Esophagus mucosa (tissue), 1 donor: ENCODE measurements around the gene ADORA3. TPM values are rescaled to one million over a fixed set of nuclear protein-coding genes. Genes with fewer than 3 reads are reported as not detected.
"Not testable (repeated sequence)": the region's sequence is repeated elsewhere in the genome, so short reads cannot be mapped to it uniquely, and the experiment has no call there.

Experiments
- ATAC-seq: fragments of 200-7000 bp; cut with Tn5 transposase; one replicate; pipeline ENCODE4 v1.9.1; 2020
- total RNA-seq: library from RNA; stranded (reverse); gene quantifications from one replicate; pipeline ENCODE4 v1.2.4, GENCODE V29; 2023
- donor health status: DM: yes; HTN: yes; CAD: no.

ADORA3 gene
- 0.64 TPM for total RNA-seq

GRCh38 chr1:111503585-111504060, at the start of gene ADORA3, which contains the start of gene TMIGD3:
TSS of gene ADORA3 (minus strand) at chr1:111503633. CDS start at chr1:111503354, 279 bp downstream.
TSS of gene TMIGD3 (minus strand) at chr1:111503633. CDS start at chr1:111503354, 279 bp downstream.
- no peak for ATAC-seq

DNA sequence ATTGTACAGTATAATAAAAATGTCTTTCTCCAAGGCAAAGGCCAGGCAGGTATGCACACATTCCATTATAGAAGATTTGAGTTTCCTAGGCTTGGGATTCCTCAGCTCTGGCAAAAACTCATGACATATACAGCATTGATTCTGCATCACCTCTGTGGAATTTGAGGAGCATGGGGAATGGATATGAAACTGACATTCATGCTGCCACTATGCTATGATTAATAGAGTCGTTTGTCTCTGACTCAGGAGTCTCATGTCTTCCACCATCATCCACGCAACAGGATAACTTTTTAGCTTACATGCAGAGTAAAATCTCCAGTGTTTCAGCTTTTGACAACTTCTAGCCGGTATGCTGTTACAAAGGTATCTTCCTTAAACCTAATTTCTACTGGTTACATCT, 49.8 kb upstream of the ADORA3 start:
- no peak for ATAC-seq

DNA sequence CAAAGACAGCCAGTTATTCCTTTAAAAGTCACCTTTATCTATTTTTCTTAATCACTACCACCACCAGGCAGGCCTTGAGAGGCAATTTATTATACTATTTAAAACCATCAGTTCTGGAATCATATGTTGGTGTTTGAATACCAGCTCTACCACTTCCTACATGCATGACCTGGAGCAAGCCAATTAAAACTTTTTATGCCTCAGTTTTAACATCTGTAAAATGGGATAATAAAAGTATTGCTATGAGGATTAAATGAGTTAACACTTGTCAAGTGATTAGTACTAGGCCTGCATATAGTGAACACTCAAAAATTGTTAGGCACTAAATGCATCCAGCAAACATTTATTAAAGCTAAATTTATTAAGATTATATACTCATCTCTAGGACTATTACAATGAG, 49.2 kb upstream of the ADORA3 start:
- ATAC-seq = no peak

DNA sequence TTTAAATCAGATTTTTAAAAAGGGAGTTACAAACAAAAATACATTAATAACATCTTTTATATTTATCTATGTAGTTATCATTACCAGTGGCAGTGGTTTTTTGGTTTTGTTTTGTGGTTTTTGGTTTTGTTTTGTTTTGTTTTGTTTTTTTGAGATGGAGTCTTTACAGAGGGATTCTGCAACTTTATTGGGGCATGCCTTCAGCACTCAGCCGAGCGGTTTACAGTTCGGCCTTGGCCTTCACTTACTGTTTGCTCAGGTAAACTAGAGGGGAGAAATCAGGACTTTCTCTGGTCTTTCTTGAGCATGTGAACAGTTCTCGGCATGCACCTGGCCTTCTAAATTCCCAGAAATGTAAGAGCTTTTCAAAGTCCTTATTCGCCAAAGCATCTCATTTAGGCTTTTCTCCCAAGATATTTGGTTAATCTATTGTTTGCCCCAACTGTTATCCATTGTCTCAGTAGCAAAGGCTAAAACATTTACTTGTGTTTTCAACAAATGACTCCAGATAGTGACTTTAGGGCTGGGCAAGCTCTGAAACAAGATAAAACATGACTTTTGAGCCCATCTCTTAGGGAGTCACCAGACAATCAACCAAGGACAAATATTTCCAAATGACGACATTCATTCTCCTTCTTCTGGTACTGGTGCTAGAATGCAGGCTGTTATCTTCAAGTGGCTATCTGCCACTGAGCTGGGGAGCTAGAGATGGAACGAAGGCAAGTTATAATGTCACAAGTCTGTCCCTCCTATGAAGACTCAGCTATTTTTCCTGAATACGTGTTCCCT, 48.4 kb upstream of the ADORA3 start:
- ATAC-seq = no peak

DNA sequence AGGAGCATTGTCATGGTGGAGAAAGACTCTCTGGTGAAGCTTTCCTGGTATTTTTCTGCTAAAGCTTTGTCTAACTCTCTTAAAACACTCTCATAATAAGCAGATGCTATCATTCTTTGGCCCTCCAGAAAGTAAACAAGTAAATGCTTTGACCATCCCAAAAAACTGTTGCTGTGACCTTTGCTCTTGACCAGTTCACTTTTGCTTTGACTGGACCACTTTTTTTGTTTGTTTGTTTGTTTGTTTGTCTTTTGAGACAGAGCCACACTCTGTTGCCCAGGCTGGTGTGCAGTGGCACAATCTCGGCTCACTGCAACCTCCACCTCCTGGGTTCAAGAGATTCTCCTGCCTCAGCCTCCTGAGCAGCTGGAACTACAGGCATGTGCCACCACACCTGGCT, 44.4 kb upstream of the ADORA3 start:
- not testable (repeated sequence) for ATAC-seq

GRCh38 chr1:111542187-111542586, 38.8 kb upstream of the ADORA3 start:
- no peak for ATAC-seq

- ATAC-seq = no peak
Observed at GRCh38 chr1:111541721-111542120, 38.3 kb upstream of the ADORA3 start.

DNA sequence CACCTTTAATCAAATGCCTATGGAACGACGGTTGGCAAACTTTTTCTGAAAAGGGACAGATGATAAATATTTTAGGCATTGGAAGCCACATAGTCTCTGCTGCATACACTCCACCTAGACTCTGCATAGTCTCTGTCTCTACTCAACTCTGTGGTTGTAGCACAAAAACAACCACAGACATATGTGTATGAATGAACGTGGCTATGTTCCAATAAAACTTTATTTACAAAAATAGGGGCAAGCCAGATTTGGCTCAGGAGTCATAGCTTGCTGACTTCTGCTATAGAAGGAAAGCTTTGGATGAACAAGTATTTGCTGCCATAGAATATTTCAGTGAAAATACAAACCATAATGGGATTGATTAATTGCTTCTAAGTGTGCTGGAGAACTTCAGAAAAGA, 37.5 kb upstream of the ADORA3 start:
- no peak for ATAC-seq

GRCh38 chr1:111538343-111539025, 35.1 kb upstream of the ADORA3 start:
- no peak for ATAC-seq

GRCh38 chr1:111535256-111536191, 32.1 kb upstream of the ADORA3 start:
- no peak for ATAC-seq

GRCh38 chr1:111520053-111520452, 16.6 kb upstream of the ADORA3 start:
- no peak for ATAC-seq

GRCh38 chr1:111517469-111518225, 14.2 kb upstream of the ADORA3 start:
- ATAC-seq = no peak

- ATAC-seq = peak; percentile 66
Observed at GRCh38 chr1:111516005-111516535, 12.6 kb upstream of the ADORA3 start.

DNA sequence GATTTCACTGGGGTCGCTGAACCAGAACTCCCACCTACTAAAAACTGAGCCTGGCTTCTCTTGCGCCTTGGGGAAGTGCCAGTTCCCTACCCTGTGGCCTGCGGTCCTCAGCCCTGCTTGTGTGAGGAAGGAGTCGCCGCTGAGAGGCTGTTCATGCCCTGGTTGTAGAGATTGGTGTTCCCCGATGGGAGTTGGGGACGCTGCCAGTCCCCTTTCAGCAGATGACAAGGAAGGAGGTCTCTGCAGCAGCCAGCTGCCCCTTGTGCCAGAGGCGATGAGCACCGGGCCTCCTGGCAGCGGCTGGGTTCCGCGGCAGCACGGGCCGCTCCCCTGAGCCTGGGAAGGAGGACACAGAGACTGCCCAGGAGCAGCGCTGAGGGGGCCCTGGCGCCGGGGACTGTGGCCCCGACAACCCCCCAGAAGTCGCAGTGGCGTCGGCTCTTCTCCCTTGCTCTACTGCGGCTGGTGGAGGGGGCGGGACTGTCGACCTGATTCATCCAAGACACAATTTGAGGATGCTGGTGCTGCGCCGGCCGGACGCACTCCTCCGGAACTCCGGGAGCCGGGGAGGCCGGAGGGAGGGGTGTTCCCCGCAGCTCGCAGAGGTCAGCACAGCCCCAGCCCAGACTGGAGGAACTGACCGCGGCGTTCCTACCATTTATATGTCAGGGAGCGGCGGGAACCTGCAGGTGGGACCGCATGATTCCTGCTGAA, 12.0 kb upstream of the ADORA3 start:
- ATAC-seq = peak; percentile 60

- no peak for ATAC-seq
Observed at GRCh38 chr1:111513410-111514020, 10.1 kb upstream of the ADORA3 start.

GRCh38 chr1:111512931-111513330, 9.5 kb upstream of the ADORA3 start:
- ATAC-seq = no peak

DNA sequence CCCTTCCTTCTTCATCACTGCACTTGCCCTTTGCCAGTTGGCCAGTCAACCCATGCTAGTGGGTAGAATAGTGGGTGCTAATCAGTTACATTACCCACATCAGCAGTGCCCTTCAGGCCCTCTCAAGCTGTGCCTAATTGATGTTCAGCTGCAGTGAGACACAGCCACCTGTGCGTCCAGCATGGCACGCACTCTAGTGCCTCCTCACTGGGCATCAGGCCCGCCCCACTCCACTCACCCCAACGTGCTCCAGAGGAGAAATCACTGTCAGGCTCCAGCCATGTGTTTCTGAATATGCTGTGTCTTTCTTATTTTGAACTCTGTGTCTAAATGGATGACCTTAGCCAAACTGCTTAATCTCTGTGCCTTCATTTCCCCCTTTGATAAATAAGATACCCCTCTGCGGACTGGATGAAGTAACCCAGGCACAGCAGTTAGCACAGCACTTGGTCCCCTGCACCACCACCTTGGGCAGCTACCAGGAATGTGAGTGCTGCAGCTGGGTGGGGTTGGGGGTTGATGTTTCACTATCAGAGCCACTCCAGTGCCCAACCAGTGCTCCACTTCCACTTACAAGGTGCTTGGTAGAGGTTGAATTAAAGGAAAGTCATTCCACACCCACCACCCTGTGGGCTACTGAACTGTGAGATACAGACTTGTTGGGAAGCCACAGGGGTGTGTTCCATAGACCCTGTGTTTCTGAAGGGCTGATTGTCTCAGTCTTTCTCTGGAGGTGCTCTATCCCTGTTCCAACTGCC, 8.9 kb upstream of the ADORA3 start:
- no peak for ATAC-seq

GRCh38 chr1:111511370-111511769, 7.9 kb upstream of the ADORA3 start:
- no peak for ATAC-seq

DNA sequence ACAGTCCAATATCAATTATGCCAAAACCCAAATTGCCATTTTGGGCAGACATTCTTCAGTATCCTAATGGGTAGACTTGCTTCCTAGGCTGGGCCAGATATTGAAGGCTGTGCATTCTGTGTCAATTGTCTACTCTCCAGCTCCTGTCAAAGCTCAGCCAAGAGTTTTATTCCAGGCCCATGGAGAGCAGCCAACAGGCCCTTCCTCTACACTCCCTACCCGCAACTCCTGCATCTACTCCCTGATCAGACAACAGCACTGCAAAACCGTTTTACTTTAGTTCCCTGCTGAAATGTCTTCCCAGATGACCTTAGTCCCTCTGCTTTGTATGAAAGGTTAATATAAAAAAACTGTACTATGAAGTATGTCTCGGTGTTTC, 6.6 kb upstream of the ADORA3 start:
- ATAC-seq = no peak
